Mesodermal cell (in vitro differentiated cells): ENCODE data around the gene GRHL3. TPM values are rescaled to one million over a fixed set of nuclear protein-coding genes. Genes with fewer than 3 reads are reported as not detected.
"Not testable (repeated sequence)": the region's sequence is repeated elsewhere in the genome, so short reads cannot be mapped to it uniquely, and the experiment has no call there.

Experiments
- H3K27ac ChIP-seq: 2 replicates; pipeline ENCODE4 v1.7.0; 2013; ENCODE audit warnings: mild to moderate bottlenecking, low read depth, low read length, moderate library complexity; ENCODE audit not compliant: severe bottlenecking
- H3K36me3 ChIP-seq: 2 replicates; pipeline ENCODE4 v1.7.1; 2013; ENCODE audit warnings: mild to moderate bottlenecking, low read length, moderate library complexity; ENCODE audit not compliant: control insufficient read depth, insufficient read depth
- H3K4me1 ChIP-seq: one replicate; pipeline ENCODE4 v1.7.1; 2013; ENCODE audit warnings: mild to moderate bottlenecking, low read length; ENCODE audit not compliant: insufficient read depth, control insufficient read depth, poor library complexity, severe bottlenecking
- H3K4me3 ChIP-seq: 2 replicates; pipeline ENCODE4 v1.7.0; 2013; ENCODE audit warnings: low read length, control low read depth, mild to moderate bottlenecking; ENCODE audit not compliant: insufficient read depth, poor library complexity, severe bottlenecking; ENCODE audit errors: extremely low read depth
- H3K9me3 ChIP-seq: 2 replicates; pipeline ENCODE4 v1.7.1; 2013; ENCODE audit warnings: mild to moderate bottlenecking, low read length, moderate library complexity; ENCODE audit not compliant: control insufficient read depth
- WGBS, 2 experiments: methylation state at CpG; one replicate each; pipeline ENCODE4 v1.1.5; 2013; ENCODE audit warnings: missing lambda C conversion rate in 2 of 2; ENCODE audit not compliant: insufficient coverage in 2 of 2; 5-methylcytosine and 5-hydroxymethylcytosine counted together
- polyA plus RNA-seq, 2 experiments: library from polyadenylated mRNA; stranded (reverse); fragments of 50-300 nt; gene quantifications; one replicate each; pipeline ENCODE4 v1.2.3, GENCODE V29; 2013

Gene GRHL3
- polyA plus RNA-seq (2013, experiment 1 of 2) = 1.3 TPM
- polyA plus RNA-seq (2013, experiment 2 of 2) = 0.66 TPM

GRCh38 chr1:24319312-24319863 is at the start of gene GRHL3:
TSS of gene GRHL3 (plus strand) at chr1:24319357. CDS start at chr1:24319552, 195 bp downstream.
- no peaks in the 10 kb centered on the region for H3K9me3 ChIP-seq
- peaks cover 56% of the 10 kb centered on the region for H3K4me1 ChIP-seq
- peak within 1 kb of the TSS; percentile 4 for H3K27ac ChIP-seq
- WGBS, 2 experiments = 7 to 14% methylated on average over 17 to 18 of the region's 21 CpGs
- peak within 1 kb of the TSS; percentile 35 for H3K4me3 ChIP-seq
- no peaks in the 10 kb centered on the region for H3K36me3 ChIP-seq

DNA sequence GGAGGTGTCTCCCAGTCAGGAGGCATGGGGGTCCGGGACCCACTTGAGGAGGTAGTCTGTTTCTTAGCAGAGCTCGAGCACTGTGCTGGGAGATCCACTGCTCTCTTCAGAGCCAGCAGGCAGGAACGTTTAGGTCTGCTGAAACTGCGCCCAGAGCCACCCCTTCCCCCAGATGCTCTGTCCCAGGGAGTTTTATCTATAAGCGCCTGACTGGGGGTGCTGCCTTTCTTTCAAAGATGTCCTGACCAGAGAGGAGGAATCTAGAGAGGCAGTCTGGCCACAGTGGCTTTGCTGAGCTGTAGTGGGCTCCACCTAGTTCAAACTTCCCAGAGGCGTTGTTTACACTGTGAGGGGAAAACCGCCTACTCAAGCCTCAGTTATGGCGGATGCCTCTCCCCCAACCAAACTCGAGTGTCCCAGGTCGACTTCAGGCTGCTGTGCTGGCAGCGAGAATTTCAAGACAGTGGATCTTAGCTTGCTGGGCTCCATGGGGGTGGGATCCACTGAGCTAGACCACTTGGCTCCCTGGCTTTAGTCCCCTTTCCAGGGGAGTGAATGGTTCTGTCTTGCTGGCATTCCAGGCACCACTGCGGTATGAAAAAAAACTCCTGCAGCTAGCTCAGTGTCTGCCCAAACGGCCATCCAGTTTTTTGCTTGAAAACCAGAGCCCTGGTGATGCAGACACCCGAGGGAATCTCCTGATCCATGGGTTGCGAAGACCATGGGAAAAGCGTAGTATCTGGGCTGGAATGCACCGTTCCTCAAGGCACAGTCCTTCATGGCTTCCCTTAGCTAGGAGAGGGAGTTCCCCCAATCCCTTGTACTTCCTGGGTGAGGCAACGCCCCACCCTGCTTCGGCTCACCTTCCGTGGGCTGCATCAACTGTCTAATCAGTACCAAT is 44.7 kb upstream of the GRHL3 start:
- H3K4me1 ChIP-seq, H3K36me3 ChIP-seq, H3K9me3 ChIP-seq, H3K4me3 ChIP-seq, H3K27ac ChIP-seq: not testable (repeated sequence)
- WGBS, 2 experiments = 93 to 95% methylated on average over 17 to 19 of the region's 20 CpGs

DNA sequence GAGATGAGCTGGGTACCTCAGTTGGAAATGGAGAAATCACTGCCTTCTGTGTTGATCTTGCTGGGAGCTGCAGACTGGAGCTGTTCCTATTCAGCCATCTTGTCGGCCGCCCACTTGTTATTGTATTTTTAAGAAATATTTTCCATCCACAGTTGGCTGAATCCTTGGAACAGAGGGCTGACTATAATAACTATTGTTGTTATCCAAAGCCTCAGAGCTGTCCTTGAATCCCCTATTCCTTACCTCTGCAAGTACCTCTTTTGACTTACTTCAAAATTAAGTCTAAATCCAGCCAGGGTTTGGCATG is 44.1 kb upstream of the GRHL3 start:
- H3K27ac ChIP-seq = no peak overlapping the region
- no CpG with 5 or more reads among the region's 2 CpGs for WGBS, 2 experiments
- no peaks in the 10 kb centered on the region for H3K4me1 ChIP-seq
- no peaks in the 10 kb centered on the region for H3K36me3 ChIP-seq
- no peaks in the 10 kb centered on the region for H3K9me3 ChIP-seq
- no peak overlapping the region for H3K4me3 ChIP-seq

DNA sequence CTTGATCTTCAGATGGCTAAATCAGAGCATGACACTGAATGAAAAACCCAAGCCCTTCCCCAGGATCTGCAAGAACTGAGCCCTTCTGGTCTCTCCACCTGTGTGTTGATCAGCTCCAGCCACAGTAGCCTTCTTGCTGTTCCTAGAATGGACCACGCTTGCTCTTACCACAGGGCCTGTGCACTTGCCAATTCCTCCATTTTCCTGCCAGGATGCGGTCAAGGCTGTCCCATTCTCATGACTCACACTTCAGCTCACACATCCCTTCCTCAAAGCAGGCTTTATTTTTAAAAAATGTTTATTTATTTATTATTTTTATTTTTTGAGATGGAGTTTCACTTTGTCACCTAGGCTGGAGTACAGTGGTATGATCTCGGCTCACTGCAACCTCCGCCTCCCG is 43.6 kb upstream of the GRHL3 start:
- WGBS, 2 experiments = 90 to 98% methylated on average over 3 to 4 of the region's 5 CpGs
- Histone ChIP-seq H3K36me3 (no peaks in the 10 kb centered on the region), H3K27ac (no peak overlapping the region), H3K4me3 (no peak overlapping the region), H3K9me3 (no peaks in the 10 kb centered on the region), H3K4me1 (no peaks in the 10 kb centered on the region)

- WGBS, 2 experiments = 84 to 100% methylated on average over 4 to 5 of the region's 6 CpGs
These were observed 42.4 kb upstream of the GRHL3 start for GRCh38 chr1:24276791-24277190.

GRCh38 chr1:24277420-24278169 is 41.6 kb upstream of the GRHL3 start:
- Histone ChIP-seq H3K4me3 (no peak overlapping the region), H3K4me1 (no peaks in the 10 kb centered on the region), H3K36me3 (no peaks in the 10 kb centered on the region), H3K27ac (no peak overlapping the region), H3K9me3 (no peaks in the 10 kb centered on the region)
- 91 to 96% methylated on average over 7 to 8 of the region's 12 CpGs for WGBS, 2 experiments

More at GRCh38 chr1:24276791-24277190, 42.4 kb upstream of the GRHL3 start:
- Histone ChIP-seq H3K4me3 (no peak overlapping the region), H3K9me3 (no peaks in the 10 kb centered on the region), H3K36me3 (no peaks in the 10 kb centered on the region), H3K27ac (no peak overlapping the region), H3K4me1 (no peaks in the 10 kb centered on the region)

DNA sequence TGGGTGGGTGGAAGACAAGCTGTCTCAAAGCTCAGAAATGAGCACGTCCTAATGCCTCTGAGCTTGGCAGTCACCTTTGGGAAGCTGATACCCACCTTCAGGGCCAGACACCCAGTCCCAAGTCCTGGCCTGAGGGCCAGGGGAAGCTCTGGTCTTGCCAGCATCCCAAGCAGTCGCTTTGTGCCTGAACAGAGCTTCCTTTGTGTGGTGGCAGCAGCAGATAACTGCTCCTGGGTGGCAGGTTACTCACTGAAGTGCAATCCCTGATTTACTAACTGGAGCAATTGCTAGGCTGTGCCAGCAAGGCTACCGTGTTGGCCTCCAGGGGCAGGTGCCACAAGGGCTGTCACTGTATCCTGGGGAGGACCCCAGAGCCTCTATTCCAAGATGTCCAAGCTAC is 40.4 kb upstream of the GRHL3 start:
- Histone ChIP-seq H3K4me1 (no peaks in the 10 kb centered on the region), H3K36me3 (no peaks in the 10 kb centered on the region), H3K27ac (no peak overlapping the region), H3K9me3 (no peaks in the 10 kb centered on the region), H3K4me3 (no peak overlapping the region)
- WGBS, 2 experiments = 77 to 97% methylated on average over 3 of the region's 3 CpGs

DNA sequence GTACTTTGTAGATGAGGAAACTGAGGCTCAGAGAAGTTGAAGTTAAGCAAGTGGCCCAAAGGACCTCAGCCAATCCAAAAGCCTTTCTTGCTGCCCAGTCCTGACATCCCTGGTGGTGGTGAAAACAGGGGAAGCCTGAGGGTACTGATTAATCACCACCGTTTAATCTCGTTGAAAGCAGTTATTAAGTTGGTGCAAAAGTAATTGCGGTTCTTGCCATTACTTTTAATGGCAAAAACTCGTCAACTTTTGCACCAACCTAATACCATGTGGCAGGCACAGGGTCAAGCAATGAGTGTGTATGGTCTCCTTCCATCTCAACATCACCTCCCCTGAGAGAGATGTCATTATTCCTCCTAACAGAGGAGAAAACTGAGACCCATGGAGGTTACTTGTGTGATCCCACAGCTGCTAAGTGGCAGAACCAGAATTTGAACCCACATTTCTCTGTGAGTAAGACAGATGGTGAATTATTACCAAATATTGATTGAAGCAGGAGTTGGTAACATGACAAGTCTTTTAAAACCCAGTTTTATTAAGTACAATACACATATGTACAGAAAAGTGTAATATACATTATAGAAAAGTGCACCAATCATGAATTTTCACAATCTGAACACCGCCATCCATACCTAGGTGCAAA is 39.4 kb upstream of the GRHL3 start:
- Histone ChIP-seq H3K4me3 (no peak overlapping the region), H3K27ac (no peak overlapping the region), H3K9me3 (no peaks in the 10 kb centered on the region), H3K36me3 (no peaks in the 10 kb centered on the region), H3K4me1 (no peaks in the 10 kb centered on the region)
- 77 to 90% methylated on average over 3 of the region's 5 CpGs for WGBS, 2 experiments

- Histone ChIP-seq H3K4me3 (no peak overlapping the region), H3K4me1 (no peaks in the 10 kb centered on the region), H3K36me3 (no peaks in the 10 kb centered on the region), H3K27ac (no peak overlapping the region), H3K9me3 (no peaks in the 10 kb centered on the region)
- WGBS, 2 experiments = 84 to 87% methylated on average over 2 of the region's 2 CpGs
These were observed 37.6 kb upstream of the GRHL3 start for GRCh38 chr1:24281591-24281990.

DNA sequence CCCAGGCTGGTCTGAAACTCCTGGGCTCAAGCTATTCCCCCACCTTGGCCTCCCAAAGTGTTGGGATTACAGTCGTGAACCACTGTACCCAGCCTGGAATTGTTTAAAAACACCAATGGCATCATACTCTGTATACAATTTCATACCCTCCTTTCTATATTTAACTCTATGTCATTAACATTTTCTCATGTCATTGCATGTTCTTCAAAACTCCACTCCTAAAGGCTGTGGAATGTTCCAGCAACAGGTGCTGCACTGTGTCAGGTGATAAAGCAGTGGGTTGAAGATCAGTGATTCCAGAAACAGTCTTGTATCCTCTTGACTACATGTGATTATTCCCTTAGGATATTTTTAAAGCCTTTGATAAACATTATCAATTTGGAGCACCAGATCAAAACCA is 36.7 kb upstream of the GRHL3 start:
- 100% methylated on average over 1 of the region's 1 CpG for WGBS, 2 experiments
- Histone ChIP-seq H3K9me3 (no peaks in the 10 kb centered on the region), H3K4me3 (no peak overlapping the region), H3K36me3 (no peaks in the 10 kb centered on the region), H3K27ac (no peak overlapping the region), H3K4me1 (no peaks in the 10 kb centered on the region)
